Measurements from ENCODE around the gene AATK.

The AATK gene

GRCh38 chr17:81166033-81166492, at the start of gene AATK:
Gene AATK (minus strand): TSS chr17:81166221. CDS start chr17:81165992, 229 bp downstream.
- DNase-seq, result no peak

- DNase-seq, result no peak
These were observed 48.0 kb upstream of the AATK start for GRCh38 chr17:81213978-81214377.

GRCh38 chr17:81212365-81212764, 46.3 kb upstream of the AATK start:
- no peak for DNase-seq

- DNase-seq, result no peak
These were observed 44.8 kb upstream of the AATK start for GRCh38 chr17:81210868-81211267.

DNA sequence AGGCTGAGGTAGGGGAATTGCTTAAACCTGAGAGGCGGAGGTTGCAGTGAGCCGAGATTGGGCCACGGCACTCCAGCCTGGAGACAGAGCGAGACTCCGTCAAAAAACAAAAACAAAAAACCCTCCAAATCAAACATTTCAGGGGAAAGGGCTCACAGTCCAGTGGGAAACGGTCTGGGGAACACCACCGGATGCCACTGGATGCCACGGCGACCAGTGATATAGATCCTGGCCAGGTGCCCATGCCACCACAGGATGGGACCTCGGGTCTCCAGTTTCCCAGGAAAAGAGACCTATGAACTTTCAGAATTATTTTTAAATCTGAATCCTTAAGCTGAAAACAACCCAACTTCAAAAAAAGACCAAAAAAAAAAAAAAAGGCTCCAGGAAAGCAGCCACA, 44.4 kb upstream of the AATK start:
- no peak for DNase-seq

DNA sequence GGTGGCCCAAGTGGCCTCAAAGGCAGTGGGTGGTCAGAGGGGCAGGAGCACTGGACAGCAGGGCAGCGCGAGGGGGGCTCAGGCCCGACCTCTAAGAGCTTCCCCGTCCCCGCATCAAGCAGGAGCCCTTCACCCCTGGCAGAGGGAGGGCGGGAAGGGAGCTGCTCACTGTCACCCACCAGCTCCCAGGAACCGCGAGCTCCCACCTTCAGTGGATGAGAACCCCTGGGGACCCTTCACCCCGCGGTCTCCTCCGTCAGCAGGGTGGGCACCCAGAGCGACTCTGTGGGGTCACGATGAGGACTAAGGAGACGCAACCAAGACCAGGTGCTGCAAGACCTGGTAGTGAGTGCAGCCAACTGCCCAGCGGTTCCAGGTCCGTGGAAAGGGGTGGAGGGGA, 43.1 kb upstream of the AATK start:
- DNase-seq, result no peak

DNA sequence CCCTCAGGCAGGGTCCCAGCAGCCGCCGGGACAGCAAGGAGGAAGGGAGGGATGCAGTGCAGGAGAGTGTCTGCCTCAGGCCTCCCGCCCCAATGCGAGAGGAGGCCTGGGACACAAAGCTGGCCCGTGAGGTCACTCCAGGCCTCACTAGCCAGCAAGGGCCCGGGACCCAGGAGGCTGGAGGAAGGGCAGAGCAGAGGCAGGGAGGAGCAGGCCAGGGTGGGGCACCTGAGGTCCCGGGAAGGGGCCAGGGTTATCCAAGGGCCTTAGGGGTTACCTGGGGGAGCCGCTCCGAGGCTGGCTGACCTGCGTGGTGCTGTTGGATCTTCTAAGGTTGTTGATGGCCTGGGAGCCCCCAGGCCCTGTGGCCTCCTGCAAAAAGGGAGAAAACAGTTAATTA, 42.6 kb upstream of the AATK start:
- no peak for DNase-seq

DNA sequence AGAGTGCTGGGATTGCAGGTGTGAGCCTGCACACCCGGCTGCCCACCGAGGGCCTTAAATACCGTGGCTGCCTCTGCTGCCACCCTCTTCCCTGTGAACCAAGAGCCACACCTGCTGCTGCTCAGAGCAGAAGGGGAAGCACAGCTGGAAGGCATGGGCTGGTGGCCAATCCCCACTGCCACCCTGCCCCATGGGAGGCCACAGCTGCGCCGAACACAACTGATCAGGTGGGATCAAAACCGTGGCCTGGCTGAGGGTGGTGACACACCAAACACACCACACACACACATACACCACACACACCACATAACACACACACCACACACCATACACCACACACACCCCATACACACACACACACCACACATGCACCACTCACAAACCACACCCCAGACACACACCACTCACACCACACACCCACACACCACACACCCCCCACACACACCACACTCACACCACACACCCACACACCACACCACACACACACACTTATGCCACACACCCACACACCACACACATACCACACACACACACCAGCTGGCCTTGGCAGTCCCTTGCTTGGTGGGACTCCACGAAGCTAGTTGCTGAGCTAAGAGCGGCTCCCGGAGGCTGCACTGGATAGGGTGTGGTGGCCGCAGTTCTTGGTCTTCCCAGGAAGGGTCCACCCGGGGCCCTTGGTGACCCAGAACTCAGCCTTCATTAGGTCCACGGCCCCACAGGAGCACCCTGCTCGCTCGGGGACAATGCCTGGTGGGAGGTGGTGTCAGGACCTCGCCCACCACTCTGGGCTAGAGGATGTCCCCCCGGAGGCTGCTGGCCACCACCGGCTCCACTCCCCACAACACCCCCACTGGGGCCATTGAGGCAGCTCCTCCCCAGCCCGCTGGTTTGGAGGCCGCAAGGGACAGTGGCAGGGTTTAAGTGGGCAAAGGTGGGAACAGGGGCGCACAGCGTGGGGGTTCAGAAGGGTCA, 41.9 kb upstream of the AATK start:
- no peak for DNase-seq

DNA sequence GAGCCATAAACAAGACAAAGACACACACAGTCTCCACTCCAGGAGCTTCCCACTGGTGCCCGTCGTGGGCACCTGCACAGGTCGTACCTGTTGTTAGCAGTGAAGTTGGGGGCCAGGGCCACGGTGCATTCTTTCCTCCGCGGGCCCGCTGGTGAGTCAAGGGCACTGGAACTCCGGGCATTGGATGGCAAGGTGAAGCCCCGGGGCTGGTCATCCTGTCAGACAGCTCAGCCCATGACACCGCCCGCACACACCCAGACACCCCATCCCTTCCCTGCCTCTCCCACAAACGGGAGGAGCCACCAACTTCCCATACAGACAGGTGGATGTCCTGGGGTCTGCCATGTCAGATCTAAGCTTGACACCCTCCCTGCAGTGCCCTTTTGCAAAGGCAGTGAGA, 40.6 kb upstream of the AATK start:
- no peak for DNase-seq

DNA sequence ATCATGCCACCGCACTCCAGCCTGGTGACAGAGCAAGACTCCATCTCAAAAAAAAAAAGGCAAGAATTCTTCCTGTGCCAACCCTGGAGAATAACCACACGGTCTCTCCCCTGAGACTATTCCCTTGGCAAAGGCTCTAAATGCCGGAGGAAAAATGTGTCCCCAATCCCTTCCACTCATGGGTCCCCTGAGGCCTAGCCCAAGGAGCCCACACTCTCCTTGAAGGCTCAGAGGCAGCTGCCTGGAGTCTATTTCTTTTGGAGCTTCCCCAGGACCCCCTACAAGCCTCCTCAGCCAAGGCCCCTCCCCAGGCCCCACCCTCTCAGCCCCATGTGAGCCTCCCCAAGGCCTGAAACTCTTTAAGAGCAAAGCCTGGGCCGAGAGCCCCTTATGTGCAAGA, 40.1 kb upstream of the AATK start:
- DNase-seq, result no peak

DNA sequence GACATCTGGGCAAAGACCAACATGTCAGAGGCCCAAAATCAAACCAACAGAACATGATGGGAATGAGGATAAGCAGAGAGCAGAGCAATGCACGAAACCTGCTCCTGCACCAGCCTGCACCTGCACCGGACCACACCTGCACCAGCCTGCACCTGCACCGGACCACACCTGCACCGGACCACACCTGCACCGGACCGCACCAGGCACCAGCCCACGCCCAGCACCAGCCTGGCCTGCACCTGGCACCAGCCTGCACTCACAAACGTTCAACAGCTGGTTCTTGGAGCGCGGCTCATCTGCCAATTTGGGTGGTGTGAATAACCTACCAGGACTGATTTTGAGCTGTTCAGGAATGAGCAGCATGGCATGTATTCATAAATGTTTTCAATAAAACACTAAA, 38.6 kb upstream of the AATK start:
- no peak for DNase-seq

GRCh38 chr17:81203136-81203535, 37.1 kb upstream of the AATK start:
- DNase-seq, result no peak

DNA sequence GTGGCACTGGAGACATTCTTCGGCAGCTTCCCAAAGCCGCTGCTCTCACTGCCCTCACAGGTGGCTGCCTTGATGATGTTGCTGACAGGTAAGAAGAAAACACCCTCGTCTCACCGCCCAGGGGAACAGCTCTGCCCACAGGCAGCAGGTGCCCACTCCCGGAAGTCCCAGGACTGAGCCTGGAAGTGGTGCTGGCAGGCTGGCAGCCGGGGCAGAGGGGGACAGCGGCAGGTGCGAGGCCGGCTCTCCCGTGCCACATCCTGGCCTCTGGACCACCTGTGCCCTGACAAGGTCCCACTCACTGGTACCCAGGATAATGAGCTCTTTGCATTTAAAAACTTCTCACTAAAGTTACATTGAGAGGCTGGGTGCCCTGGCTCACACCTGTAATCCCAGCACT, 36.3 kb upstream of the AATK start:
- no peak for DNase-seq

GRCh38 chr17:81200695-81201580, 34.9 kb upstream of the AATK start:
- DNase-seq, result peak; percentile 13 to 36

DNA sequence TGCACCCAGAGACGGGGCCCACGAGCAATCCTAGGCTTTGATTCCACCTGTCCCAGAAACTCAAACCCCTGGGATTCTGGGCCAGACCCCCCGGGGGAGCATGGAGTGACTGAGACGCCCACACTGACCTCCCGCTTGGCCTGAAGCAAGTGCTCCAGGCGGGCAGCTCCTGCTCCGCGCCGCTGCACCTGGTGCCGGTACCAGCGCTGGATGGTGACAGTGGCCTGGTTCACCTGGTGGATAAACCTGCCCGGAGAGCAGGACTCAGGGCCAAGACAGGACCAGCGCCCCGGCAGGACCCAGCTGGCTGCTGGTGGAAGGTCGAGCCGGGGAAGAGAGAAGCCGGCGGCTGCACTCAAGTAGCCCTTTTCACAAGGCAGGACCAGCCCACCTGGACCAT, 34.2 kb upstream of the AATK start:
- DNase-seq, result no peak

DNA sequence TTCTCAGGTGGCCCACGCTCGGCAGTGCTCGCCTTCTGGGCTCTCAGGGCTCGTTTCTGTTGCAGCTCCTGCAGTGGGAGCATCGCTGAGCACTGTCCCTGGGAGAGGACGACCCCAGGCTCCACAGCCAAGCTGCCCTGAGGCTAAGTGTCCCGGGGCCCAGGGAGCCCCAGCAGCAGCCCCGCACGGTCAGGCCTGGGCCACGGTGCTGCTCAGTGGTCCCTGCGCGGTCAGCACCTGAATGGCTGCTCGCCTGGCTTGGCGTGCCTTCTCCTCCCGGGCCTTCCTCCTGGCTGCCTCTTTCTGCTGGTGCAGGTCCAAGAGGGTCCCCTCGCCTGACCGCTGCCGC, 33.4 kb upstream of the AATK start:
- DNase-seq, result no peak

DNA sequence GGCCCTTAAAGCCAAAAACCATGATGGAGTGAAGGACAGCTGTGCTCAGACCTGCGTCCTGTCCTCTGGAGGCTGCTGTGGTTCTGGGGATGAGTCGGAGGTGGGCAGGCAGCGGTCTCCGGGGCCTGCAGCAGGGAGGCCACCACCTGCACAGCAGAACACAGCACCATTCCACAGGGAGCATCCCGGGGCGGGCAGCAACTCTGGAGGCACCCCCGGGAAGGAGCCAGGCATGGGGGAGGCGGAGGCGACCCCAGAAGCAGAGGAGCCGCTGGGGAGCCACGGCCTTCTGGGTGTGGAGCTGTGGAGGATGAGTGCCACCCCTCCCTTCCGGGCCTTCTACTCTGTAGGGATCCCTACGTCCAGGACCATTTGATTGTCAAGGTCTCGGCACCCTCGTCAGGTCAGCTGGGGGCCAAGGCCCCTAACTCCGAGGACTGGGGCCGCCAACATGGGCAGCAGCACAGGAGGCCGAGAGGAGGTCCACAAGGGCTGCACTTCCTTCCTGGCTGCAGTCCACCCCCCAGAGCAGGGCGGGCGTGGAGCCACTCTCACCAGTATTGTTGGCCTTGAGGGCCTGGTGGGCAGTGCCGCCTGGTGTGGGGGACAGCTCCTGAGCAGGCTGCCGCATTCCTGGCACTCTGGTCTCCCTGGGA, 32.9 kb upstream of the AATK start:
- DNase-seq, result no peak

GRCh38 chr17:81197831-81198490, 31.9 kb upstream of the AATK start:
- DNase-seq, result no peak

- DNase-seq, result no peak
These were observed 31.4 kb upstream of the AATK start for GRCh38 chr17:81197409-81197795.

DNA sequence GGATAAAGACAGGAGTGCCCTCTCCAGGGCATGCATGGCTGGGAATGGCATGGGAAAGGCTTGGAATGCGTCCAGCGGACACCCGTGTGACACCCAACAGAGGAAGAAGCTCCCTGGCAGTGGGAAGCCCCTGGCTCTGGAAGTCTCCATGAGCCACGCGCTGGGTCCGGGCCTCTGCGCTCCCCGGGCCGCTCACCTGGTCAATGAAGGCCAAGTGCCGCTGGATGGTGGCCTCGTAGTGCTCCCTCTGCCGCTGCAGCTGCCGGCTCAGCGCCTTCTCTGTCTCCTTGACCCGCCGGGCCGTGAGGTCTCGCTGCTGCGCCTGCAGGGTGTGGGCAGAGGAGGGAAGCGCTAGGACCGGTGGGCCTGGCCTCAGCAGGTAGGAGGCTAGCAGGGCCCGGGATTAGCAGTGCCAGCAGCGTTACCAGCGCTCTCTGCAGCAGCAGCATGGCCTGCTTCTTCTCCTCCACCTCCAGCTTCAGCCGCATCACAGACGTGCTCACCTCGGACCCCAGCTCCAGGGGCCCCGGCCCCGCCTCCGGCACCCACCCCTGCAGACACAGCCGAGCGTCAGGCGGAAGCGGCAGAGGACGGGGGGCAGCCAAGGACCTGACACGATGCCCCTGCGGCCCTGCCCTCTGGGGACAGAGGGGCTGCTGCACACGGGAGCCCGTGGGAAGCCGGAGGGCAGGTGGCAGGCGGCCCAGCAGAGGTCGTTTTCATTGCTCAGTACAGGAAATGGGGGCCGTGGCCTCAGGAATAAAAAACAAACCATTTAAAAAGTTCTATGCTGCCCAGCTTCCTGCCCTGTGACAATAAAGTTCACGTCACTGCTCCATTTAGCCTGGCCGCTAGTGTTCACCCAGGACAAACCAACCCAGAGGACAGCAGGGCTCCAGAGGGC, 30.7 kb upstream of the AATK start:
- no peak for DNase-seq

- DNase-seq, result no peak
These were observed 30.0 kb upstream of the AATK start for GRCh38 chr17:81195941-81196495.
